ENCODE data around the gene USP17L30. TPM values are rescaled to one million over a fixed set of nuclear protein-coding genes. Genes with fewer than 3 reads are reported as not detected.

USP17L30 gene
- total RNA-seq, 2 donors from 2014 or later = not detected

Other genes with a start within 250 kb of the USP17L30 start
- not detected for gene FAM90A26, start 192.7 kb upstream of the USP17L30 start, total RNA-seq
- not detected for gene USP17L10, start 152.5 kb upstream of the USP17L30 start, total RNA-seq
- gene USP17L11, start 147.7 kb upstream of the USP17L30 start, total RNA-seq = not detected
- gene USP17L12, start 143.0 kb upstream of the USP17L30 start, total RNA-seq = not detected
- gene USP17L13, start 138.2 kb upstream of the USP17L30 start, total RNA-seq = not detected
- gene USP17L15, start 128.7 kb upstream of the USP17L30 start, total RNA-seq = not detected
- not detected for gene USP17L17, start 119.2 kb upstream of the USP17L30 start, total RNA-seq
- gene USP17L18, start 114.5 kb upstream of the USP17L30 start, total RNA-seq = not detected
- not detected for gene USP17L19, start 109.8 kb upstream of the USP17L30 start, total RNA-seq
- not detected for gene USP17L20, start 105.0 kb upstream of the USP17L30 start, total RNA-seq
- gene USP17L21, start 100.3 kb upstream of the USP17L30 start, total RNA-seq = not detected
- gene USP17L22, start 95.5 kb upstream of the USP17L30 start, total RNA-seq = not detected
- gene USP17L24, start 38.0 kb upstream of the USP17L30 start, total RNA-seq = not detected
- gene USP17L25, start 33.2 kb upstream of the USP17L30 start, total RNA-seq = not detected
- not detected for gene USP17L26, start 28.5 kb upstream of the USP17L30 start, total RNA-seq
- not detected for gene USP17L5, start 23.7 kb upstream of the USP17L30 start, total RNA-seq
- gene USP17L27, start 19.0 kb upstream of the USP17L30 start, total RNA-seq = not detected
- gene USP17L28, start 14.2 kb upstream of the USP17L30 start, total RNA-seq = not detected
- not detected for gene USP17L29, start 9.5 kb upstream of the USP17L30 start, total RNA-seq
- not detected for gene DEFB131A, start 81.3 kb downstream of the USP17L30 start, total RNA-seq